GM12874 (cell line): ENCODE results near the gene KLHDC1.

Experiments used
- CTCF ChIP-seq: IDR thresholded peaks from 2 replicates; pipeline ENCODE4 v1.5.1; 2011; ENCODE audit warnings: low read depth, mild to moderate bottlenecking, control low read depth, low read length, moderate library complexity; ENCODE audit not compliant: insufficient read depth

Gene KLHDC1

GRCh38 chr14:49769581-49770211 lies 76.8 kb downstream of the KLHDC1 start:
- no peak for TF ChIP-seq CTCF

GRCh38 chr14:49770212-49770817 lies 77.4 kb downstream of the KLHDC1 start:
- no peak for TF ChIP-seq CTCF

DNA sequence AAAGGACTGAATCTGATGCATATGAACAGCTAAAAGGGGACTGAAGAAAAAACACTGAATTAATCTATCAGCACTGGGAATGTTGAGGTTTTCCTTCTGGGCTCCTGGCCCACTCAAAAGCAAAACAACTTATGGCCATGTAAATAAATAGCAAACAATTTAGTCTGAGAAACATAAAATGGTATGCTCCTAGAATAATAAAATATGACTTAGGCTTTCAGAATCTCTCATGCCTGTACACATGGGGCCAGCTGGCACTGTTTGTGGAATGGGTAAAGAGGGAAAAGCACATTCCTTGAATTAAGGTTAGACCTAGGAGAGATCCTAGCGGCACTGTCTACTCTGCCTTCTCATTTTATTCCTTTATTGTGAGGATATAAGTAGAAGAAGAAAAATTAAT lies 81.2 kb downstream of the KLHDC1 start:
- TF ChIP-seq CTCF: no peak

GRCh38 chr14:49778421-49778820 lies 85.5 kb downstream of the KLHDC1 start:
- TF ChIP-seq CTCF: no peak

- no peak for TF ChIP-seq CTCF
Measured at GRCh38 chr14:49783394-49784014, 90.6 kb downstream of the KLHDC1 start.

DNA sequence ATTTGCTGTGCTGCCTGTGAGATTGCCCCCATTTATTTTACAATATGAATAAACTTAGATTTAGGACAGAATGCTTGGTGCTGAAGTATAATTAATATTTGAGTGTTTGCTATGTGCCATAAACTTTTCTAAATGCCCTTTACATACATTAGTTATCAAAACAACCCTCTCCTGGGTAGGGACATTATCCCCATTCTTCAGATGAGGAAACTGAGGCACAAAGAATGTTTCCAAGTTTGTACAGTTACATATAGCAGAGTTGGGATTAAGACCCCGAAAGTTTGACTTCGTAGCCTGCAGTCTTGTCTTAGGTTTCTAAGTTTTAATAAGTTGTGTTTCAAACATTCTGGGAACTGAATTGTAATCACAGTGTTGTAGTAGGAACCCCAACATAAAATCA lies 93.4 kb downstream of the KLHDC1 start:
- TF ChIP-seq CTCF: no peak

- TF ChIP-seq CTCF: no peak
Measured at GRCh38 chr14:49792618-49793017, 99.7 kb downstream of the KLHDC1 start.
